Spleen (tissue), 11 donors: ENCODE results near the gene GDPD3. TPM values are rescaled to one million over a fixed set of nuclear protein-coding genes. Genes with fewer than 3 reads are reported as not detected.

Source experiments
- DNase-seq: peaks from one replicate; pipeline ENCODE4 v3.0.0-alpha.2; 2020
- H3K27ac ChIP-seq, 8 donors: fragments of 200-600 bp; sonication (generic) in 7 of 8; 1 replicate in 4 of 8; 2 replicates in 4 of 8; pipeline versions ENCODE4 v1.5.0 to v1.8.0; 2016 to 2021; ENCODE audit warnings: inconsistent platforms in 4 of 8, mild to moderate bottlenecking in 4 of 8, moderate library complexity in 1 of 8
- H3K27me3 ChIP-seq, 7 donors: fragments of 200-600 bp; sonication (generic) in 6 of 7; replicated peaks in 1 of 7; 1 replicate in 4 of 7; 2 replicates in 3 of 7; pipeline versions ENCODE4 v1.5.0 to v1.8.0; 2016 to 2021; ENCODE audit warnings: inconsistent platforms in 3 of 7, mild to moderate bottlenecking in 1 of 7
- H3K36me3 ChIP-seq, 6 donors: fragments of 200-600 bp; sonication (generic) in 5 of 6; 1 replicate in 4 of 6; 2 replicates in 2 of 6; pipeline versions ENCODE4 v1.5.0 to v1.8.0; 2016 to 2021; ENCODE audit warnings: inconsistent platforms in 2 of 6
- H3K4me1 ChIP-seq, 6 donors: fragments of 200-600 bp; sonication (generic) in 5 of 6; 1 replicate in 3 of 6; 2 replicates in 3 of 6; pipeline versions ENCODE4 v1.5.0 to v1.8.0; 2016 to 2021; ENCODE audit warnings: inconsistent platforms in 3 of 6
- H3K4me3 ChIP-seq, 8 donors: fragments of 200-600 bp; sonication (generic) in 7 of 8; 1 replicate in 4 of 8; 2 replicates in 4 of 8; pipeline versions ENCODE4 v1.5.0 to v1.8.0; 2016 to 2021; ENCODE audit warnings: inconsistent platforms in 4 of 8, mild to moderate bottlenecking in 4 of 8, moderate library complexity in 2 of 8
- H3K9me3 ChIP-seq, 8 donors: fragments of 200-600 bp; sonication (generic) in 7 of 8; 1 replicate in 4 of 8; 2 replicates in 4 of 8; pipeline versions ENCODE4 v1.5.0 to v1.8.0; 2016 to 2021; ENCODE audit warnings: inconsistent platforms in 4 of 8
- POLR2A ChIP-seq, 3 donors: fragments of 450-650 bp; IDR thresholded peaks; one replicate each; pipeline ENCODE4 v1.5.1; 2017; ENCODE audit warnings: antibody characterized with exemption in 3 of 3, mild to moderate bottlenecking in 1 of 3
- POLR2AphosphoS5 ChIP-seq, 3 donors: sonication (generic); formaldehyde crosslinking; IDR thresholded peaks; one replicate each; pipeline ENCODE4 v1.5.1; 2017; ENCODE audit warnings: antibody characterized with exemption in 3 of 3
- WGBS, 5 donors: extraction: QIAGEN DNeasy Blood & Tissue Kit in 3 of 5; methylation state at CpG; one replicate each; pipeline versions ENCODE4 v1.1.5 to v1.1.7; 2013 to 2018; 5-methylcytosine and 5-hydroxymethylcytosine counted together
- intact Hi-C: fragments of 100-400 bp; cut with DNase I; formaldehyde crosslinking; loops from one replicate; pipeline ENCODE4 v1.15.0; 2023; ENCODE audit warnings: low total_unique reads
- polyA plus RNA-seq, 3 donors: library from polyadenylated mRNA; stranded (reverse); fragments of 200-250 nt; gene quantifications; one replicate each; pipeline ENCODE4 v1.2.1, GENCODE V29; 2013
- total RNA-seq, 7 donors: library from RNA; depleted of rRNA in 3 of 7; stranded (reverse); fragments of >200 nt in 3 of 7; fragmentation: NEBNext Ultra II Directional in 4 of 7; extraction: Animal tissue kit (Norgen Biotek cat#: 25700) in 4 of 7; gene quantifications; one replicate each; pipeline versions ENCODE4 v1.1.0 to v1.2.1, GENCODE V29; 2016 to 2021
- TF ChIP-seq, protein P1 (sequence below), 11 experiments: fragments of 200-600 bp in 7 of 11; fragments of 450-650 bp in 4 of 11; sonication (generic) in 4 of 11; IDR thresholded peaks in 8 of 11; conservative IDR thresholded peaks in 3 of 11; 1 replicate in 7 of 11; 2 replicates in 4 of 11; pipeline versions ENCODE4 v1.4.0 to v1.8.0; 2016 to 2021; ENCODE audit warnings: antibody characterized with exemption in 11 of 11, inconsistent platforms in 4 of 11, mild to moderate bottlenecking in 1 of 11
- donor health status: healthy with polysubstance abuse.
- donor health status: DM: no; HTN: no; CAD: no; lungs with moderate emphysema.
- donor health status: DM: no; HTN: no; CAD: no.
- donor health status: Bipolar disorder and iron deficiency.
- donor health status: healthy.
- donor health status: DM: no; HTN: no; CAD: no.
- donor health status: DM: yes; HTN: yes; CAD: no.

GDPD3 gene
- total and polyA plus RNA-seq, 10 donors: 4.3 to 18.0 (median 10.7) TPM

DNA sequence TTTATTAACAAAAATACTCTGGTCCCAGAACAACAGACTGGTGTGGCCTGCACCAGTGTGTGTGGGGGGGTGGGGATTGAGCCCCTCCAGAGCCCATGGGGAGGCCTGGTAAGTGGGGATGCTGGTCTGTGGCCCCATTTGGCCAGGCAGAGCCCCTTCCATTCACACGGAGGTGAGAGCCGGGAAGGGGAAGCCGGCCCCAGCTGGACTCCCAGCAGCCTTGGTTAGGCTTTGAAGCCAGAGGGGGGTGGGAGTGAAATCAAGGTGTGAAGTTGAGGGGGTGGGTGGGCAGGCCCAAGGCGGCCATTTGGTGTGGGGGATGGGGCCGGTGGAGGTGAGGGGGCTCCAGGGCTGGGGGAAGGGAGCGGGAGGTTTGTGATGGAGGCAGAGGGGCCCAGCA lies 27.5 kb downstream of the GDPD3 start:
- WGBS, 5 donors: 77 to 91% (median 84%) methylated on average over 5 to 6 of the region's 6 CpGs
- TF ChIP-seq POLR2AphosphoS5 (IDR thresholded peaks at IDR 0.05) (no peak), POLR2A (IDR thresholded peaks at IDR 0.05) (no peak)
- TF ChIP-seq, protein P1, sequence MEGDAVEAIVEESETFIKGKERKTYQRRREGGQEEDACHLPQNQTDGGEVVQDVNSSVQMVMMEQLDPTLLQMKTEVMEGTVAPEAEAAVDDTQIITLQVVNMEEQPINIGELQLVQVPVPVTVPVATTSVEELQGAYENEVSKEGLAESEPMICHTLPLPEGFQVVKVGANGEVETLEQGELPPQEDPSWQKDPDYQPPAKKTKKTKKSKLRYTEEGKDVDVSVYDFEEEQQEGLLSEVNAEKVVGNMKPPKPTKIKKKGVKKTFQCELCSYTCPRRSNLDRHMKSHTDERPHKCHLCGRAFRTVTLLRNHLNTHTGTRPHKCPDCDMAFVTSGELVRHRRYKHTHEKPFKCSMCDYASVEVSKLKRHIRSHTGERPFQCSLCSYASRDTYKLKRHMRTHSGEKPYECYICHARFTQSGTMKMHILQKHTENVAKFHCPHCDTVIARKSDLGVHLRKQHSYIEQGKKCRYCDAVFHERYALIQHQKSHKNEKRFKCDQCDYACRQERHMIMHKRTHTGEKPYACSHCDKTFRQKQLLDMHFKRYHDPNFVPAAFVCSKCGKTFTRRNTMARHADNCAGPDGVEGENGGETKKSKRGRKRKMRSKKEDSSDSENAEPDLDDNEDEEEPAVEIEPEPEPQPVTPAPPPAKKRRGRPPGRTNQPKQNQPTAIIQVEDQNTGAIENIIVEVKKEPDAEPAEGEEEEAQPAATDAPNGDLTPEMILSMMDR (IDR thresholded peaks at IDR 0.05 in 8 of 11, conservative IDR thresholded peaks at IDR 0.05 in 3 of 11): no peak
- Histone ChIP-seq H3K27ac (peak overlapping the region in 3 of 8 donors; percentile 75 to 85 (median 77)), H3K36me3 (peaks cover 6 to 62% (median 53%) of the 10 kb centered on the region in 6 donors), H3K9me3 (no peaks in the 10 kb centered on the region), H3K4me3 (no peak overlapping the region), H3K27me3 (no peaks in the 10 kb centered on the region), H3K4me1 (peaks cover under 1 to 59% (median 17%) of the 10 kb centered on the region in 6 donors)
- DNase-seq: no peak
- intact Hi-C loops: no loop called here

DNA sequence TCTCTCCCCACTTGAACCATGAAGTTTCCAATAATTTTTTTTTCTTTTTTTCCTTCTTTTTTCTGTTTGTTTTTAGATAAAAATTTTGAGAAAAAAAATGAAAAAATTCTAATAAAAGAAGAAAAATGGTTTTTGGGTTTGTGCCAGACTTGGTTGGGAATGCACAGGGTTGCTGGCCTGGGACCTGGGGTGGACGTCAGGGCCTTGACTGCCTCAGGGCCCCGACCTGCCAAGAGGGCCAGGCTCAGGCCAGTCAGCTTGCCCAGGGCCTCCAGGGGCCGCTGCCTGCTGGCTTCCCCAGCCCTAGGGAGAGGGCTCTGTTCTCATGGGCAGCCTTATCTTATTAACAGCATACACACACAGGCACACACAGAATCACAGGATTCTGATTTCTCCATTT lies 28.1 kb downstream of the GDPD3 start:
- intact Hi-C loops: no loop called here
- no peak overlapping the region for H3K4me3 ChIP-seq
- 77 to 87% (median 82%) methylated on average over 3 of the region's 3 CpGs for WGBS, 5 donors
- no peaks in the 10 kb centered on the region for H3K9me3 ChIP-seq
- DNase-seq: no peak
- peak in 1 of 3 donors; percentile 43 for TF ChIP-seq POLR2AphosphoS5 (IDR thresholded peaks at IDR 0.05)
- TF ChIP-seq, protein P1 (IDR thresholded peaks at IDR 0.05 in 8 of 11, conservative IDR thresholded peaks at IDR 0.05 in 3 of 11): no peak
- H3K27ac ChIP-seq: peak overlapping the region in 5 of 8 donors; percentile 0 to 85 (median 29)
- peaks cover 6 to 68% (median 58%) of the 10 kb centered on the region in 6 donors for H3K36me3 ChIP-seq
- no peaks in the 10 kb centered on the region for H3K27me3 ChIP-seq
- peaks cover 0 to 53% (median 13%) of the 10 kb centered on the region in 6 donors for H3K4me1 ChIP-seq

DNA sequence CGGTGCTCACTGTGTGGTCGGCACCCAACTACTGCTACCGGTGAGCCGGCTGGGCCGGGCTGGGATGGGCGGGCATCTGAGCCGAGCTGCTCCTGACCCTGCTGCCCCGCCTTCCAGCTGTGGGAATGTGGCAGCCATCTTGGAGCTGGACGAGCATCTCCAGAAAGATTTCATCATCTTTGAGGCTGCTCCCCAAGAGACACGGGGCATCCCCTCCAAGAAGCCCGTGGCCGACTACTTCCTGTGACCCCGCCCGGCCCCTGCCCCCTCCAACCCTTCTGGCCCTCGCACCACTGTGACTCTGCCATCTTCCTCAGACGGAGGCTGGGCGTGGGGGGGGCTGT lies 28.5 kb downstream of the GDPD3 start:
- WGBS, 5 donors: 58 to 68% (median 63%) methylated on average over 16 to 17 of the region's 17 CpGs
- H3K4me3 ChIP-seq: no peak overlapping the region
- peak overlapping the region in 5 of 8 donors; percentile 0 to 85 (median 29) for H3K27ac ChIP-seq
- intact Hi-C loops: no loop called here
- TF ChIP-seq POLR2A (IDR thresholded peaks at IDR 0.05) (no peak), POLR2AphosphoS5 (IDR thresholded peaks at IDR 0.05) (peak in 1 of 3 donors; percentile 47)
- no peak for DNase-seq
- no peaks in the 10 kb centered on the region for H3K27me3 ChIP-seq
- peaks cover 6 to 72% (median 63%) of the 10 kb centered on the region in 6 donors for H3K36me3 ChIP-seq
- peaks cover 0 to 52% (median 12%) of the 10 kb centered on the region in 6 donors for H3K4me1 ChIP-seq
- no peaks in the 10 kb centered on the region for H3K9me3 ChIP-seq

DNA sequence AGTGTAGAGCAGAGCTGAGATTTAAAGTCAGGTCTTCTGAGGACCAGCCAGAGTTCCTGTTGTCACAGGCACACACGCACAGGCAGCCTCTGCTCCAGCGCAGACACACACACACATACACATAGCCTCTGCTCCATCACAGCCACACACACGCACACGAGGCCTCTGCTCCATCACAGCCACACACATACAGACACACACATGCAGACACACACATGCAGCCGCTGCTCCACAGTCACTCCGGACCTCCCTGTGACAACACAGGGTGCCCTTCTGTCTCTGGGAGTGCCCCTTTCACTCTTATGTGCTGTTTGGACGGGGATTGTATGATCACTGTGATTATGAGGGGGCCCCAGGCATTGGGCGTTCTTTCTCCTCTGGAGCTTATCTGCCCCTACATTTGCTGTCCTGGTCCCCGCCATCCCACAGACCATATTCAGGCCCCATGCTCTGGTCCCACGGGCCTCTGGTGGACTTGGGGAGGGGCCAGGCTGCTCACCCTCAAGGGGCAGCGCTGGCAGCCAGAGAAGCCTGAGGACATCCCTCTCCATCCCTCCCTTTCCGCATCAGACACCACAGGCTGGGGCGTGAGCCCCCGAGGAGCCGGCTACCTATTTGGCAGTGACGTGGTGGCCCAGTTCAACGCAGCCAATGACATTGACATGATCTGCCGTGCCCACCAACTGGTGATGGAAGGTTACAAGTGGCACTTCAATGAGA lies 29.1 kb downstream of the GDPD3 start:
- no peak overlapping the region for H3K4me3 ChIP-seq
- no peaks in the 10 kb centered on the region for H3K9me3 ChIP-seq
- no peak for TF ChIP-seq POLR2A (IDR thresholded peaks at IDR 0.05)
- TF ChIP-seq, protein P1 (IDR thresholded peaks at IDR 0.05 in 8 of 11, conservative IDR thresholded peaks at IDR 0.05 in 3 of 11): no peak
- TF ChIP-seq POLR2AphosphoS5 (IDR thresholded peaks at IDR 0.05): no peak
- no peaks in the 10 kb centered on the region for H3K27me3 ChIP-seq
- 85 to 91% (median 90%) methylated on average over 17 to 18 of the region's 18 CpGs for WGBS, 5 donors
- DNase-seq: no peak
- intact Hi-C loops: no loop called here
- peak overlapping the region in 3 of 8 donors; percentile 0 to 85 (median 32) for H3K27ac ChIP-seq
- peaks cover 6 to 77% (median 68%) of the 10 kb centered on the region in 6 donors for H3K36me3 ChIP-seq
- H3K4me1 ChIP-seq: peaks cover 0 to 52% (median 14%) of the 10 kb centered on the region in 6 donors
